AG04450 (cell line): ENCODE results near the gene ATXN1L. TPM values are rescaled to one million over a fixed set of nuclear protein-coding genes. Genes with fewer than 3 reads are reported as not detected.

Experiments used
- CTCF ChIA-PET: fragments of 300-600, 350-600 bp; formaldehyde crosslinking; extraction: SDS; loops from one replicate; lab custom pipeline; 2022; ENCODE audit warnings: antibody characterized with exemption, inconsistent platforms; lab: Charles Lee
- POLR2A ChIA-PET: fragments of 350-600 bp; formaldehyde crosslinking; extraction: SDS; loops from one replicate; lab custom pipeline; 2021; ENCODE audit warnings: antibody characterized with exemption, inconsistent platforms; lab: Yijun Ruan, JAX
- DNase-seq: peaks from one replicate; pipeline ENCODE4 v3.0.0-alpha.2; 2011; ENCODE audit warnings: low read depth, low spot score
- H3K27ac ChIP-seq: one replicate; pipeline ENCODE4 v1.5.1; 2012; ENCODE audit warnings: low read depth, low read length, control low read depth
- H3K27me3 ChIP-seq: one replicate; pipeline ENCODE4 v1.6.0; 2012; ENCODE audit warnings: low read length; ENCODE audit not compliant: control insufficient read depth, insufficient read depth
- H3K4me3 ChIP-seq: 2 replicates; pipeline ENCODE4 v1.5.1; 2011; ENCODE audit warnings: mild to moderate bottlenecking, low read depth, low read length, control low read depth
- H3K9me3 ChIP-seq: 2 replicates; pipeline ENCODE4 v1.5.1; 2012; ENCODE audit warnings: low read length; ENCODE audit not compliant: control insufficient read depth, insufficient read depth
- polyA plus RNA-seq: library from polyadenylated mRNA; depleted of rRNA; stranded (reverse); fragments of >200 nt; gene quantifications from 2 replicates; pipeline ENCODE4 v1.2.3, GENCODE V29; 2011
- TF ChIP-seq, protein P1 (sequence below): IDR thresholded peaks from 2 replicates; pipeline ENCODE4 v1.5.1; 2011; ENCODE audit warnings: low read depth, low read length, control low read depth, inconsistent platforms

ATXN1L gene
- polyA plus RNA-seq, 1 experiment, result 11.3 TPM

- no peak for DNase-seq
- Histone ChIP-seq H3K27ac (no peak overlapping the region), H3K4me3 (no peak overlapping the region), H3K27me3 (no peaks in the 10 kb centered on the region), H3K9me3 (no peaks in the 10 kb centered on the region)
- ChIA-PET CTCF (interaction anchor here (4.5 kb wide), 1 partner anchor 31 kb away, joined by 15 read pairs; the partner anchor contains the start of gene ZNF821), POLR2A (no interaction called here)
- TF ChIP-seq, protein P1, sequence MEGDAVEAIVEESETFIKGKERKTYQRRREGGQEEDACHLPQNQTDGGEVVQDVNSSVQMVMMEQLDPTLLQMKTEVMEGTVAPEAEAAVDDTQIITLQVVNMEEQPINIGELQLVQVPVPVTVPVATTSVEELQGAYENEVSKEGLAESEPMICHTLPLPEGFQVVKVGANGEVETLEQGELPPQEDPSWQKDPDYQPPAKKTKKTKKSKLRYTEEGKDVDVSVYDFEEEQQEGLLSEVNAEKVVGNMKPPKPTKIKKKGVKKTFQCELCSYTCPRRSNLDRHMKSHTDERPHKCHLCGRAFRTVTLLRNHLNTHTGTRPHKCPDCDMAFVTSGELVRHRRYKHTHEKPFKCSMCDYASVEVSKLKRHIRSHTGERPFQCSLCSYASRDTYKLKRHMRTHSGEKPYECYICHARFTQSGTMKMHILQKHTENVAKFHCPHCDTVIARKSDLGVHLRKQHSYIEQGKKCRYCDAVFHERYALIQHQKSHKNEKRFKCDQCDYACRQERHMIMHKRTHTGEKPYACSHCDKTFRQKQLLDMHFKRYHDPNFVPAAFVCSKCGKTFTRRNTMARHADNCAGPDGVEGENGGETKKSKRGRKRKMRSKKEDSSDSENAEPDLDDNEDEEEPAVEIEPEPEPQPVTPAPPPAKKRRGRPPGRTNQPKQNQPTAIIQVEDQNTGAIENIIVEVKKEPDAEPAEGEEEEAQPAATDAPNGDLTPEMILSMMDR, result no peak
Measured at GRCh38 chr16:71852158-71852557, 6.4 kb downstream of the ATXN1L start.

DNA sequence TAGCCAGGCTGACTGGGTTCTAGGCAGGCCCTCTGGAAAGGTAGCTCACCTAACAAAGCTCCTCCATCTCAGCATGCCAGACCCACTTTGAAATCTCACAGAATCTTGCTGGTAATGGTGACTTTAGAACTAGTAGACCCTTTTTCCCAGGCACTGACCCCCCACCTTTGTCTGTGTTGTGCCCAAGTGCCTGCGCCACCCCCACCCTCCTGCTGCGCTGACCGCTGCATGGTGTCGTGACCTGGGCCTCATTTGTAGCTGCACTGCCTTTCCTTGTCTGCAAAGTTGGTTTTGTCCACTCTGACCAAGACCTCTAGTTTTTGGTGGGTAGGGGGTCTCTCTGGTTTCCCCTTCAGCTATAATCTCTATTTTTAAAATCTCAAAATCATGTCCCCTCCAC lies 6.8 kb downstream of the ATXN1L start:
- ChIA-PET POLR2A (no interaction called here), CTCF (interaction anchor here (4.5 kb wide), 1 partner anchor 30 kb away, joined by 15 read pairs; the partner anchor contains the start of gene ZNF821)
- DNase-seq, result no peak
- Histone ChIP-seq H3K9me3 (no peaks in the 10 kb centered on the region), H3K27ac (no peak overlapping the region), H3K4me3 (no peak overlapping the region), H3K27me3 (no peaks in the 10 kb centered on the region)
- TF ChIP-seq, protein P1, result no peak

GRCh38 chr16:71853413-71853812 lies 7.6 kb downstream of the ATXN1L start:
- TF ChIP-seq, protein P1, result no peak
- CTCF ChIA-PET, result interaction anchor here (0.6 to 4.5 kb wide), 2 partner anchors 29 to 113 kb away, joined by 4 to 15 read pairs; partner anchors contain the start of gene ZNF821
- H3K9me3 ChIP-seq, result no peaks in the 10 kb centered on the region
- H3K27me3 ChIP-seq, result no peaks in the 10 kb centered on the region
- no peak for DNase-seq
- no peak overlapping the region for H3K4me3 ChIP-seq
- no peak overlapping the region for H3K27ac ChIP-seq
- POLR2A ChIA-PET, result no interaction called here

- ChIA-PET CTCF (interaction anchor here (4.5 kb wide), 1 partner anchor 28 kb away, joined by 15 read pairs; the partner anchor contains the start of gene ZNF821), POLR2A (no interaction called here)
- DNase-seq, result no peak
Measured at GRCh38 chr16:71854369-71854948, 8.7 kb downstream of the ATXN1L start.

More at GRCh38 chr16:71854369-71854948, 8.7 kb downstream of the ATXN1L start:
- no peak overlapping the region for H3K27ac ChIP-seq
- H3K9me3 ChIP-seq, result no peaks in the 10 kb centered on the region
- H3K4me3 ChIP-seq, result no peak overlapping the region
- TF ChIP-seq, protein P1, result no peak
- no peaks in the 10 kb centered on the region for H3K27me3 ChIP-seq
